Glutamatergic neuron (in vitro differentiated cells): ENCODE results near the gene GCLC. TPM values are rescaled to one million over a fixed set of nuclear protein-coding genes. Genes with fewer than 3 reads are reported as not detected.

Experiments used
- DNase-seq: peaks from one replicate; pipeline ENCODE4 v3.0.0; 2022
- H3K27ac Mint-ChIP-seq: one replicate; pipeline ENCODE4 v1.8.0; 2020; ENCODE audit warnings: mild to moderate bottlenecking, mixed read lengths, inconsistent platforms; ENCODE audit not compliant: unreplicated experiment
- H3K27me3 Mint-ChIP-seq: one replicate; pipeline ENCODE4 v1.8.0; 2020; ENCODE audit warnings: mild to moderate bottlenecking, moderate library complexity, mixed read lengths, inconsistent platforms; ENCODE audit not compliant: unreplicated experiment
- H3K36me3 Mint-ChIP-seq: one replicate; pipeline ENCODE4 v1.8.0; 2020; ENCODE audit warnings: mild to moderate bottlenecking, mixed read lengths, inconsistent platforms; ENCODE audit not compliant: unreplicated experiment
- H3K4me1 Mint-ChIP-seq: one replicate; pipeline ENCODE4 v1.8.0; 2020; ENCODE audit warnings: mild to moderate bottlenecking, low read depth, mixed read lengths, inconsistent platforms; ENCODE audit not compliant: unreplicated experiment
- H3K4me3 Mint-ChIP-seq: one replicate; pipeline ENCODE4 v1.8.0; 2020; ENCODE audit warnings: mild to moderate bottlenecking, mixed read lengths, inconsistent platforms; ENCODE audit not compliant: unreplicated experiment
- H3K9me3 Mint-ChIP-seq: one replicate; pipeline ENCODE4 v1.8.0; 2020; ENCODE audit warnings: mild to moderate bottlenecking, moderate library complexity, mixed read lengths, inconsistent platforms; ENCODE audit not compliant: unreplicated experiment
- total RNA-seq: library from RNA; stranded (reverse); fragmentation: NEBNext Ultra II Directional; extraction: Animal tissue kit (Norgen Biotek cat#: 25700); gene quantifications from one replicate; pipeline ENCODE4 v1.2.1, GENCODE V29; 2021; ENCODE audit not compliant: unreplicated experiment
- TF ChIP-seq, protein P1 (sequence below): fragments of 200-600 bp; sonication (generic); IDR thresholded peaks from one replicate; pipeline ENCODE4 v1.5.0; 2021; ENCODE audit not compliant: partially characterized antibody, unreplicated experiment

The GCLC gene
- total RNA-seq, 1 donor from 2014 or later: 29.1 TPM

DNA sequence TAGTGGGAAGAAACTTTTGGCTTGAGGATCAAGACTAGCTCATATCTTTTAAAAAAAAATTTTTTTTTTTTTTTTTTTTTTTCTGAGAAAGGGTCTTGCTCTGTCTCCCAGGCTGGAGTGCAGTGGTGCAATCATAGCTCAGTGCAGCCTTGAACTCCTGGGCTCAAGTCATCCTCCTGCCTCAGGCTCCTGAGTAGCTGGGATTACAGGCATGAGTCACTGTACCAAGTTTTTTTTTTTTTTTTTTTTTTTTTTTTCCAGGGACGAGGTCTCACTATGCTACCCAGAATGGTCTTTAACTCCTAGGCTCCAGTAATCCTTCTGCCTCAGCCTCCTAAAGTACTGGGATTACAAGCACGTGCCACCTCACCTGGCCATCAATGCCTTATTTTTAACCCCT, 27.9 kb downstream of the GCLC start:
- Mint-ChIP-seq H3K36me3 (no peaks in the 10 kb centered on the region), H3K4me1 (no peaks in the 10 kb centered on the region), H3K27me3 (no peaks in the 10 kb centered on the region), H3K9me3 (no peaks in the 10 kb centered on the region), H3K4me3 (no peak overlapping the region), H3K27ac (no peak overlapping the region)
- TF ChIP-seq, protein P1, sequence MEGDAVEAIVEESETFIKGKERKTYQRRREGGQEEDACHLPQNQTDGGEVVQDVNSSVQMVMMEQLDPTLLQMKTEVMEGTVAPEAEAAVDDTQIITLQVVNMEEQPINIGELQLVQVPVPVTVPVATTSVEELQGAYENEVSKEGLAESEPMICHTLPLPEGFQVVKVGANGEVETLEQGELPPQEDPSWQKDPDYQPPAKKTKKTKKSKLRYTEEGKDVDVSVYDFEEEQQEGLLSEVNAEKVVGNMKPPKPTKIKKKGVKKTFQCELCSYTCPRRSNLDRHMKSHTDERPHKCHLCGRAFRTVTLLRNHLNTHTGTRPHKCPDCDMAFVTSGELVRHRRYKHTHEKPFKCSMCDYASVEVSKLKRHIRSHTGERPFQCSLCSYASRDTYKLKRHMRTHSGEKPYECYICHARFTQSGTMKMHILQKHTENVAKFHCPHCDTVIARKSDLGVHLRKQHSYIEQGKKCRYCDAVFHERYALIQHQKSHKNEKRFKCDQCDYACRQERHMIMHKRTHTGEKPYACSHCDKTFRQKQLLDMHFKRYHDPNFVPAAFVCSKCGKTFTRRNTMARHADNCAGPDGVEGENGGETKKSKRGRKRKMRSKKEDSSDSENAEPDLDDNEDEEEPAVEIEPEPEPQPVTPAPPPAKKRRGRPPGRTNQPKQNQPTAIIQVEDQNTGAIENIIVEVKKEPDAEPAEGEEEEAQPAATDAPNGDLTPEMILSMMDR: no peak
- DNase-seq: no peak

GRCh38 chr6:53514677-53515076, 30.2 kb downstream of the GCLC start:
- Mint-ChIP-seq H3K27ac (no peak overlapping the region), H3K36me3 (no peaks in the 10 kb centered on the region), H3K4me1 (no peaks in the 10 kb centered on the region), H3K4me3 (no peak overlapping the region), H3K27me3 (no peaks in the 10 kb centered on the region), H3K9me3 (no peaks in the 10 kb centered on the region)
- TF ChIP-seq, protein P1: no peak
- no peak for DNase-seq

GRCh38 chr6:53513519-53513966, 31.4 kb downstream of the GCLC start:
- Mint-ChIP-seq H3K27me3 (no peaks in the 10 kb centered on the region), H3K4me1 (no peaks in the 10 kb centered on the region), H3K27ac (no peak overlapping the region), H3K4me3 (no peak overlapping the region), H3K36me3 (no peaks in the 10 kb centered on the region), H3K9me3 (no peaks in the 10 kb centered on the region)
- DNase-seq: no peak
- TF ChIP-seq, protein P1: no peak

DNA sequence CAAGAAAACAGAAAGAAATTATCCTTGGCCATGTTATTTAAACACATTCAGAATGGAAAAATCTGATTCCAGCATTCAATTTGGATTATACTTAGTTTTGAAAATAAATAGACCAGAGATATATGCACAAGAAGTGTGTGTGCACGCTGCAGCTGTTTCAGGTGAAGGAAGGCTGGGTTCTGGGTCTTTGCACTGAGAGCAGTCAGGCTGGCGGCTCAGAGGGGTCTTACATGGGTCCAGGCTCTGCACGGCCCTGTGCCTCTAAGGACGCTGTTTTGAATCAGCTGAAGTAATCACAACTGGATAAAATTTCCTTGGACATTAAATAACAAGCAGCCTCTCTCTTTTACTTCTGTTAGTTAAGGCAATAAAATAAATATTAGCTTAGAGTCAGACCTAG, 31.8 kb downstream of the GCLC start:
- H3K9me3 Mint-ChIP-seq: no peaks in the 10 kb centered on the region
- no peaks in the 10 kb centered on the region for H3K36me3 Mint-ChIP-seq
- no peak for DNase-seq
- H3K4me1 Mint-ChIP-seq: no peaks in the 10 kb centered on the region
- TF ChIP-seq, protein P1: no peak
- H3K27ac Mint-ChIP-seq: no peak overlapping the region
- no peak overlapping the region for H3K4me3 Mint-ChIP-seq
- H3K27me3 Mint-ChIP-seq: no peaks in the 10 kb centered on the region

DNA sequence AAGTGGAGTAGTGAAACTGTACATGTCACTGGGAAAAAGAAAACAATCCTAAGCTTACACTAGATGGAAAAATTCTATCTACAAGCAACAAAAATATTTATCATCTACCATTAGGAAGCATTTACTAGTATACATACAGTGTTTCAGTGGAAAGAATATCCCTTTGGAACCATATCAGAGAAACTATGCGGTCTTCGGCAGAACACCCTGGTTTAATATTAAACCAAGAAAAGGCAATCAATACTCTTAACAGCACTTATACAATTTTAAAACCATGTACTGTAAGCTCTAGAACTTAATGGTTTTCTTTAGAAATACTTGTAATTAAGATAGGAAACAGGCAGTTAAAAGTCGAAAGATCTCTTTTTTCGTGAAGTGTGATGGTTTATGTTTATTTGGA, 32.3 kb downstream of the GCLC start:
- Mint-ChIP-seq H3K27ac (no peak overlapping the region), H3K27me3 (no peaks in the 10 kb centered on the region), H3K4me3 (no peak overlapping the region), H3K36me3 (no peaks in the 10 kb centered on the region), H3K9me3 (no peaks in the 10 kb centered on the region), H3K4me1 (no peaks in the 10 kb centered on the region)
- DNase-seq: no peak
- TF ChIP-seq, protein P1: no peak
